Fibroblast of peridontal ligament (primary cell): Measurements from ENCODE around the gene SLC7A9.
"Not testable (repeated sequence)": the region's sequence is repeated elsewhere in the genome, so short reads cannot be mapped to it uniquely, and the experiment has no call there.

Experiments used
- DNase-seq: peaks from one replicate; pipeline ENCODE4 v3.0.0-alpha.2; 2010; ENCODE audit errors: extremely low read depth

SLC7A9 gene

GRCh38 chr19:32800754-32801153 lies 68.8 kb downstream of the SLC7A9 start:
- no peak for DNase-seq

- DNase-seq: no peak
Measured at GRCh38 chr19:32800191-32800590, 69.4 kb downstream of the SLC7A9 start.

GRCh38 chr19:32798201-32798600 lies 71.4 kb downstream of the SLC7A9 start:
- DNase-seq: no peak

- no peak for DNase-seq
Measured at GRCh38 chr19:32789429-32789828, 80.1 kb downstream of the SLC7A9 start.

GRCh38 chr19:32787895-32788294 lies 81.7 kb downstream of the SLC7A9 start:
- DNase-seq: not testable (repeated sequence)

- not testable (repeated sequence) for DNase-seq
Measured at GRCh38 chr19:32787161-32787813, 82.3 kb downstream of the SLC7A9 start.

GRCh38 chr19:32782089-32782488 lies 87.5 kb downstream of the SLC7A9 start:
- not testable (repeated sequence) for DNase-seq

GRCh38 chr19:32781280-32781679 lies 88.3 kb downstream of the SLC7A9 start:
- DNase-seq: no peak
